Liver (tissue), 3 donors: Measurements from ENCODE around the gene MAPK8IP2.

Source experiments
- CTCF ChIP-seq: fragments of 150-350 bp; IDR thresholded peaks from 2 replicates; pipeline ENCODE4 v1.5.1; 2017; ENCODE audit warnings: improper control_type of control experiment, low read depth, low read length; ENCODE audit not compliant: missing input control
- GABPA ChIP-seq, 2 donors: IDR thresholded peaks in 1 of 2; conservative IDR thresholded peaks in 1 of 2; 2 replicates each; pipeline ENCODE4 v1.6.1; 2016; ENCODE audit warnings: antibody characterized with exemption in 2 of 2, mild to moderate bottlenecking in 1 of 2, moderate library complexity in 1 of 2
- JUND ChIP-seq, 2 donors: IDR thresholded peaks; 2 replicates each; pipeline ENCODE4 v1.6.1; 2016; ENCODE audit warnings: antibody characterized with exemption in 2 of 2
- RAD21 ChIP-seq, 2 donors: IDR thresholded peaks; 2 replicates each; pipeline ENCODE4 v1.6.1; 2016; ENCODE audit warnings: antibody characterized with exemption in 2 of 2, mild to moderate bottlenecking in 2 of 2
- SP1 ChIP-seq: IDR thresholded peaks from 2 replicates; pipeline ENCODE4 v1.6.1; 2018; ENCODE audit warnings: antibody characterized with exemption, mild to moderate bottlenecking
- TAF1 ChIP-seq: conservative IDR thresholded peaks from 2 replicates; pipeline ENCODE4 v1.6.1; 2016; ENCODE audit warnings: antibody characterized with exemption, mild to moderate bottlenecking
- TF ChIP-seq, protein P1 (sequence below): IDR thresholded peaks from 2 replicates; pipeline ENCODE4 v1.6.1; 2016; ENCODE audit warnings: antibody characterized with exemption, mild to moderate bottlenecking
- TF ChIP-seq, protein P2 (sequence below): IDR thresholded peaks from 2 replicates; pipeline ENCODE4 v1.6.1; 2016; ENCODE audit warnings: antibody characterized with exemption
- donor health status: healthy.
- donor health status: healthy.

- TF ChIP-seq GABPA (IDR thresholded peaks at IDR 0.05 in 1 of 2, conservative IDR thresholded peaks at IDR 0.05 in 1 of 2) (no peak), CTCF (no peak), TAF1 (no peak), SP1 (no peak), RAD21 (IDR thresholded peaks at IDR 0.05) (no peak), JUND (IDR thresholded peaks at IDR 0.05) (no peak)
- TF ChIP-seq, protein P1, sequence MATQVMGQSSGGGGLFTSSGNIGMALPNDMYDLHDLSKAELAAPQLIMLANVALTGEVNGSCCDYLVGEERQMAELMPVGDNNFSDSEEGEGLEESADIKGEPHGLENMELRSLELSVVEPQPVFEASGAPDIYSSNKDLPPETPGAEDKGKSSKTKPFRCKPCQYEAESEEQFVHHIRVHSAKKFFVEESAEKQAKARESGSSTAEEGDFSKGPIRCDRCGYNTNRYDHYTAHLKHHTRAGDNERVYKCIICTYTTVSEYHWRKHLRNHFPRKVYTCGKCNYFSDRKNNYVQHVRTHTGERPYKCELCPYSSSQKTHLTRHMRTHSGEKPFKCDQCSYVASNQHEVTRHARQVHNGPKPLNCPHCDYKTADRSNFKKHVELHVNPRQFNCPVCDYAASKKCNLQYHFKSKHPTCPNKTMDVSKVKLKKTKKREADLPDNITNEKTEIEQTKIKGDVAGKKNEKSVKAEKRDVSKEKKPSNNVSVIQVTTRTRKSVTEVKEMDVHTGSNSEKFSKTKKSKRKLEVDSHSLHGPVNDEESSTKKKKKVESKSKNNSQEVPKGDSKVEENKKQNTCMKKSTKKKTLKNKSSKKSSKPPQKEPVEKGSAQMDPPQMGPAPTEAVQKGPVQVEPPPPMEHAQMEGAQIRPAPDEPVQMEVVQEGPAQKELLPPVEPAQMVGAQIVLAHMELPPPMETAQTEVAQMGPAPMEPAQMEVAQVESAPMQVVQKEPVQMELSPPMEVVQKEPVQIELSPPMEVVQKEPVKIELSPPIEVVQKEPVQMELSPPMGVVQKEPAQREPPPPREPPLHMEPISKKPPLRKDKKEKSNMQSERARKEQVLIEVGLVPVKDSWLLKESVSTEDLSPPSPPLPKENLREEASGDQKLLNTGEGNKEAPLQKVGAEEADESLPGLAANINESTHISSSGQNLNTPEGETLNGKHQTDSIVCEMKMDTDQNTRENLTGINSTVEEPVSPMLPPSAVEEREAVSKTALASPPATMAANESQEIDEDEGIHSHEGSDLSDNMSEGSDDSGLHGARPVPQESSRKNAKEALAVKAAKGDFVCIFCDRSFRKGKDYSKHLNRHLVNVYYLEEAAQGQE = no peak
- TF ChIP-seq, protein P2, sequence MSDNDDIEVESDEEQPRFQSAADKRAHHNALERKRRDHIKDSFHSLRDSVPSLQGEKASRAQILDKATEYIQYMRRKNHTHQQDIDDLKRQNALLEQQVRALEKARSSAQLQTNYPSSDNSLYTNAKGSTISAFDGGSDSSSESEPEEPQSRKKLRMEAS = no peak
These were observed 24.6 kb downstream of the MAPK8IP2 start for GRCh38 chr22:50625131-50625567.
